GM12865 (cell line): ENCODE data around the gene SLC16A4.
A peak's percentile ranks its signal among the peaks of the same experiment; 100 is the strongest.
"Not testable (repeated sequence)": the region's sequence is repeated elsewhere in the genome, so short reads cannot be mapped to it uniquely, and the experiment has no call there.

Experiments
- DNase-seq: peaks from one replicate; pipeline ENCODE4 v3.0.0; 2010; ENCODE audit warnings: low read depth
- H3K4me3 ChIP-seq: 2 replicates; pipeline ENCODE4 v1.5.1; 2011; ENCODE audit warnings: mild to moderate bottlenecking, low read depth, low read length, control low read depth
- CTCF ChIP-seq: IDR thresholded peaks from 2 replicates; pipeline ENCODE4 v1.5.1; 2011; ENCODE audit warnings: low read length, control low read depth, low read depth, inconsistent platforms; ENCODE audit not compliant: insufficient read depth; ENCODE audit errors: missing control alignments

The SLC16A4 gene

GRCh38 chr1:110390692-110391245, at the start of gene SLC16A4:
Gene SLC16A4, minus strand, starts transcription at chr1:110391026. Its CDS starts 1,703 bp downstream, at chr1:110389323.
- H3K4me3 ChIP-seq, result no peak within 1 kb of the TSS
- TF ChIP-seq CTCF, result no peak
- DNase-seq, result no peak

DNA sequence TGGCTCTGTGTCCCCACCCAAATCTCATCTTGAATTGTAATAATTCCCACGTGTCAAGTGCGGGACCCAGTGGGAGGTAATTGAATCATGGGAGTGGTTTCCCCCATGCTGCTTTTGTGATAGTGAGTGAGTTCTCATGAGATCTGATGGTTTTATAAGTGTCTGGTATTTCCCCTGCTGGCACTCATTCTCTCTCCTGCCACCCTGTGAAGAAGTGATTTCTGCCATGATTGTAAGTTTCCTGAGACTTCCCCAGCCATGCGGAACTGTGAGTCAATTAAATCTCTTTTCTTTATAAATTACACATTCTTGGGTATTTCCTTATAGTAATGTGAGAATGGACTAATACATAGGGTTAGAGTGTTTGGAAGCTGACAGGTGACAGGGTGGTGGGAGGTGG, 49.0 kb upstream of the SLC16A4 start:
- H3K4me3 ChIP-seq, DNase-seq: not testable (repeated sequence)

GRCh38 chr1:110438893-110439292, 48.1 kb upstream of the SLC16A4 start:
- no peak for TF ChIP-seq CTCF
- no peak for DNase-seq
- H3K4me3 ChIP-seq, result no peak overlapping the region

GRCh38 chr1:110437645-110438299, 46.9 kb upstream of the SLC16A4 start:
- not testable (repeated sequence) for DNase-seq, H3K4me3 ChIP-seq

- H3K4me3 ChIP-seq, result no peak overlapping the region
- TF ChIP-seq CTCF, result no peak
- no peak for DNase-seq
These were observed 45.8 kb upstream of the SLC16A4 start for GRCh38 chr1:110436635-110437034.

GRCh38 chr1:110434946-110435345, 44.1 kb upstream of the SLC16A4 start:
- no peak for DNase-seq
- no peak overlapping the region for H3K4me3 ChIP-seq
- TF ChIP-seq CTCF, result no peak

GRCh38 chr1:110433803-110434202, 43.0 kb upstream of the SLC16A4 start:
- TF ChIP-seq CTCF, result peak; percentile 1
- H3K4me3 ChIP-seq, result no peak overlapping the region
- DNase-seq, result peak; percentile 11

DNA sequence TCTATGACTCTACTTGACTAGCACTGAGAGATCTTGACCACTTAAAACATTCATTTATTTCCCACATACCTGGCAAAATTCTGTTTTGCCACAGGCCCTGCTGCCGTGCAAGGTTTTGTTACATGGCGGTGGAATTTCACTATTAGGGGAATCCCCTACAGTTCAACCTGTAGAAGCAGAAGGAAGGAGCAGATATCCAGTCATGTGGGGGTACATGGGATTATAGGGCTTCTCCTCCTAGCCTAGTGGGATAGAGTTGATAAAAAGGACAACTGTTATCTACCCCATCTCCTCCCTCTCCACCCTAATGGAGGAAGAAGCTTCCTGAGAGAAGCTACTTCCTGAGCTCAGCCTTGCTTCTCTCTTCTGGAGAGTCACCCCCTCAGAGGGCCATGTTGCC, 42.4 kb upstream of the SLC16A4 start:
- no peak for DNase-seq
- no peak overlapping the region for H3K4me3 ChIP-seq
- TF ChIP-seq CTCF, result no peak
